Thyroid gland (tissue), 4 donors: ENCODE measurements around the gene RPS6KA5.

ENCODE experiments used
- CTCF ChIP-seq, 6 experiments: fragments of 200-600 bp in 3 of 6; fragments of 450-650 bp in 3 of 6; sonication (generic) in 3 of 6; IDR thresholded peaks; one replicate each; pipeline ENCODE4 v1.5.1; 2016 to 2019; ENCODE audit warnings: antibody characterized with exemption in 6 of 6, mild to moderate bottlenecking in 2 of 6, inconsistent platforms in 1 of 6, moderate library complexity in 1 of 6
- POLR2A ChIP-seq, 2 donors: fragments of 450-650 bp; IDR thresholded peaks; one replicate each; pipeline ENCODE4 v1.6.1; 2017; ENCODE audit warnings: antibody characterized with exemption in 2 of 2, mild to moderate bottlenecking in 2 of 2, moderate library complexity in 1 of 2

GRCh38 chr14:90810806-90811205 lies 249.6 kb downstream of the RPS6KA5 start:
- TF ChIP-seq CTCF (IDR thresholded peaks at IDR 0.05) (no peak), POLR2A (IDR thresholded peaks at IDR 0.05) (no peak)
